ENCODE results near the gene FBLN2. TPM values are rescaled to one million over a fixed set of nuclear protein-coding genes. Genes with fewer than 3 reads are reported as not detected.

Gene FBLN2
- total RNA-seq, 2 experiments from 2014 or later, result 8.4 to 13.7 TPM

DNA sequence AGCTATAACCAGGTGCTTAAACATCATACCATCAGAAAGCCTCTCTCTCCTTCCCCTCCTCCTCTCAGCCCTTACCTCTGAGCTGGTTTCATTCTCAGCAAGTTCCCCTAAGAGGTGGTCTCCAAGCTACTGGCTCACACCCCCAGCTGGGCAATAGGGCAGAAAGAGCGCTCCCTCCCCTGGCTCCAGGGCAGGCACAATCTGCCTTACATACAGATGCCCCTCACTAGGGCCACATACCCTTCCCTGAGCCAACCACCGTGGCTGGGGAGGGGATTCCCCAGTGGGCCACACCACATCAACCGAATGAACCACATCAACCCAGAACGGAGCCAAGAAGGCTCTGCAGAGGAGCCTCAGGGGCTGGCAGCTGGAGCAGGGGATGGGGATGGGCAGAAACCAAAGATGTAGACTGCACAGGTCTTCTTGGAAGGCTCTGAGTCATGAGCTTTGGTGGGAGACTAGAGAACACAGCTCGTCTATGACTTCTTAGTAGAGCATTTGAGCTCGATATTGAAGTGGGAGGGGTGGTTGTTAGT is 4.6 kb upstream of the FBLN2 start:
- H3K27me3 Mint-ChIP-seq, result peaks cover 19% of the 10 kb centered on the region
- peak; percentile 91 for DNase-seq
- H3K27ac Mint-ChIP-seq, result peak overlapping the region; percentile 70

GRCh38 chr3:13544951-13545651 is 3.8 kb upstream of the FBLN2 start:
- POLR2A ChIA-PET, result interaction anchor here (0.7 to 2.0 kb wide), 5 partner anchors 15 to 219 kb away, joined by 3 to 7 read pairs (median 3); no protein-coding TSS in a partner anchor
- Mint-ChIP-seq H3K9me3 (peaks cover 10% of the 10 kb centered on the region), H3K4me1 (ENCODE audit: low read depth) (peaks cover 31% of the 10 kb centered on the region), H3K27ac (peak overlapping the region; percentile 60), H3K27me3 (peaks cover 23% of the 10 kb centered on the region), H3K4me3 (peak overlapping the region; percentile 28), H3K36me3 (ENCODE audit: low read depth) (peaks cover 6% of the 10 kb centered on the region)
- CTCF ChIA-PET, result interaction anchor here (0.9 to 2.0 kb wide), 6 partner anchors 12 to 112 kb away, joined by 3 to 8 read pairs (median 4); no protein-coding TSS in a partner anchor
- TF ChIP-seq CTCF (IDR thresholded peaks at IDR 0.05), result no peak
- intact Hi-C loops (cut with micrococcal nuclease), result no loop called here
- DNase-seq (no peak), ATAC-seq (no peak)

More for the DNA sequence above, 4.6 kb upstream of the FBLN2 start:
- CTCF ChIA-PET, result interaction anchor here (0.9 to 2.0 kb wide), 6 partner anchors 13 to 113 kb away, joined by 3 to 8 read pairs (median 4); no protein-coding TSS in a partner anchor
- Mint-ChIP-seq H3K4me3 (peak overlapping the region; percentile 28), H3K4me1 (ENCODE audit: low read depth) (peaks cover 25% of the 10 kb centered on the region), H3K36me3 (ENCODE audit: low read depth) (peaks cover 6% of the 10 kb centered on the region), H3K9me3 (peaks cover 10% of the 10 kb centered on the region)
- peak; percentile 92 for ATAC-seq
- intact Hi-C loops (cut with micrococcal nuclease), result no loop called here
- POLR2A ChIA-PET, result interaction anchor here (0.7 to 1.5 kb wide), 3 partner anchors 15 to 218 kb away, joined by 3 to 5 read pairs (median 3); no protein-coding TSS in a partner anchor
- no peak for TF ChIP-seq CTCF (IDR thresholded peaks at IDR 0.05)

DNA sequence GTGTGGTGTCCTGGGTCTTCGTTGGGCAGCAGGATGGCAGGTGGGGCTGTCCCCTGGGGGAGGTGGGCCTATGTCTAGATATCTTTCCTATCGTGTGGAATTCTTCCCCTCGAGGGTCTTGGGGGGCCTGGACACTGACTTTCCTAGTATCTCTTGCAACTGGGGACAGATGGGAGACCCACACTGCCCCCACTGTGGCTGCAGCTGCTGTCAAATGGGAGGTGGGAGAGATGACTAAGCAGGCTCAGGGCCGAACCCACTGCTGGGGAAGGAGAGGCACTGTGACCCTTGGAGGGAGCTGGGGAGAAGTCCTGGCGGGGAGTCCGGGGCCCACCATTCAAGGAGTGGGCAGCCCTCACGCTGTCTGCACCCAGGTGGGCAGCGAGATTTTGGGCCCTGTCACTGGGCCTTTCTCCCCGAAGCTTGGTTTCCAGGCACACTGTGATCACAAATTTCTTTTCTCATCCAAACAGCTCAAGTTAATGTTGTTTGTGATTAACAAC is 2.9 kb upstream of the FBLN2 start:
- Mint-ChIP-seq H3K4me3 (no peak overlapping the region), H3K4me1 (ENCODE audit: low read depth) (peaks cover 37% of the 10 kb centered on the region), H3K27me3 (peaks cover 23% of the 10 kb centered on the region), H3K9me3 (peaks cover 8% of the 10 kb centered on the region), H3K27ac (no peak overlapping the region), H3K36me3 (ENCODE audit: low read depth) (peaks cover 6% of the 10 kb centered on the region)
- ChIA-PET POLR2A (interaction anchor here (0.7 to 2.0 kb wide), 3 partner anchors 12 to 52 kb away, joined by 3 to 7 read pairs (median 4); no protein-coding TSS in a partner anchor), CTCF (interaction anchor here (1.2 kb wide), 1 partner anchor 334 kb away, joined by 3 read pairs; the partner anchor contains the start of gene WNT7A)
- intact Hi-C loops (cut with micrococcal nuclease), result no loop called here
- TF ChIP-seq CTCF (IDR thresholded peaks at IDR 0.05), result no peak
- ATAC-seq (no peak), DNase-seq (no peak)

DNA sequence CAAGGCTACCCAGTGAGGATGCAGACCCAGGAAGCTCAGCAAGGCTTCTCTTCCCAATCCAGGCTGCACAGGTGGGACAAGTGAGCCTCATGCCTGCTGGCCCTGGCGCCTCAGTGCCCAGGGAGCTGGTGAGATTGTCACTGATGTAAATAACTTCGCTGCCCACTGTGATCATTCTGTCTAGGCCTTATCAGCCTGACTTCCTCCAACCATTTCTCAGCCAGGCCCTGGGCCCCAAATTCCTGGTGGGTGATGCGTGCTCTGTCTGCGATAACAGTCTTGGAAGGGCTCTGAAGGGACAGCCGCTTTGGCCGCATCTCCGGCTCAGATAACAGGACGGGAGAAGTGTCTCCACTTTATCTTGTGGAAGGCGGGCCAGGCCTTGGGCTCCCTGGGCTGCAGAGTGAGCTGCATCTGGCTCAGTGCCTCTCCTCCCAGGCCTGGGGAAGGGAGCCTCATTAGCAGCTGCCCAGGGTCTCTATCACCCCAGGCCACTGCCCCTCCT is 2.2 kb upstream of the FBLN2 start:
- no peak overlapping the region for H3K4me3 Mint-ChIP-seq
- peaks cover 6% of the 10 kb centered on the region for H3K36me3 Mint-ChIP-seq (ENCODE audit: low read depth)
- DNase-seq, result no peak
- ChIA-PET POLR2A (interaction anchor here (1.0 to 2.0 kb wide), 2 partner anchors 13 kb away, joined by 4 to 7 read pairs; no protein-coding TSS in a partner anchor), CTCF (interaction anchor here (1.2 kb wide), 1 partner anchor 333 kb away, joined by 3 read pairs; the partner anchor contains the start of gene WNT7A)
- H3K4me1 Mint-ChIP-seq (ENCODE audit: low read depth), result peaks cover 43% of the 10 kb centered on the region
- intact Hi-C loops (cut with micrococcal nuclease), result no loop called here
- H3K9me3 Mint-ChIP-seq, result peaks cover 6% of the 10 kb centered on the region
- H3K27me3 Mint-ChIP-seq, result peaks cover 23% of the 10 kb centered on the region
- H3K27ac Mint-ChIP-seq, result no peak overlapping the region
- TF ChIP-seq CTCF (IDR thresholded peaks at IDR 0.05), result no peak
- no peak for ATAC-seq

Measured in activated CD8-positive, alpha-beta T cell treated with anti-CD3 and anti-CD28 coated beads for 36 hours (primary cell).